B cell (primary cell): Measurements from ENCODE around the gene ST6GAL2.

Experiments
- EZH2 ChIP-seq: IDR thresholded peaks from 2 replicates; pipeline ENCODE4 v1.6.1; 2012; ENCODE audit warnings: borderline replicate concordance, low read depth, mild to moderate bottlenecking, moderate library complexity, low read length; ENCODE audit not compliant: insufficient read depth, poor library complexity, severe bottlenecking
- TF ChIP-seq, protein P1 (sequence below): fragments of 200-600 bp; IDR thresholded peaks from one replicate; pipeline ENCODE4 v1.8.0; 2022; ENCODE audit warnings: antibody characterized with exemption, mild to moderate bottlenecking

DNA sequence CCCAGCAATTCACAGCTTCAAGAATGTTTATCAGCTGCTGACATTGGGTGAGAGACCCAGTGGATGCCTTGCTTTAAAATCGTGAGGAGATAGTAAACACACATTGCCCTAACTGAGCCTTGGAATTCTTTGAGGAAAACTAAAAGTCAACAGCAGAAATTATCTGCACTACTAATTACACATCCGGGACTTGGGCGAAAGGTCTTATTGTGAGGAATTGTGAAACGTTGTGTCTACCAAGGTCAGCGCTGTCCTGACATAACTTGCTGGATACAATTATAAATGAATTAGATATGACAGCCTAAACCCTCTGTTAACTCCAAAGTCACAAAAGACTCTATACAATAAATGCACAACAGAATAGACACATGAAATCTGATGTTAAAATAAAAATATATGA lies 121.4 kb downstream of the ST6GAL2 start:
- no peak for TF ChIP-seq EZH2
- TF ChIP-seq, protein P1, sequence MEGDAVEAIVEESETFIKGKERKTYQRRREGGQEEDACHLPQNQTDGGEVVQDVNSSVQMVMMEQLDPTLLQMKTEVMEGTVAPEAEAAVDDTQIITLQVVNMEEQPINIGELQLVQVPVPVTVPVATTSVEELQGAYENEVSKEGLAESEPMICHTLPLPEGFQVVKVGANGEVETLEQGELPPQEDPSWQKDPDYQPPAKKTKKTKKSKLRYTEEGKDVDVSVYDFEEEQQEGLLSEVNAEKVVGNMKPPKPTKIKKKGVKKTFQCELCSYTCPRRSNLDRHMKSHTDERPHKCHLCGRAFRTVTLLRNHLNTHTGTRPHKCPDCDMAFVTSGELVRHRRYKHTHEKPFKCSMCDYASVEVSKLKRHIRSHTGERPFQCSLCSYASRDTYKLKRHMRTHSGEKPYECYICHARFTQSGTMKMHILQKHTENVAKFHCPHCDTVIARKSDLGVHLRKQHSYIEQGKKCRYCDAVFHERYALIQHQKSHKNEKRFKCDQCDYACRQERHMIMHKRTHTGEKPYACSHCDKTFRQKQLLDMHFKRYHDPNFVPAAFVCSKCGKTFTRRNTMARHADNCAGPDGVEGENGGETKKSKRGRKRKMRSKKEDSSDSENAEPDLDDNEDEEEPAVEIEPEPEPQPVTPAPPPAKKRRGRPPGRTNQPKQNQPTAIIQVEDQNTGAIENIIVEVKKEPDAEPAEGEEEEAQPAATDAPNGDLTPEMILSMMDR: no peak
